Ramos (cell line): Measurements from ENCODE around the gene KRT9.

Experiments
- in situ Hi-C: fragments of 300-500 bp; cut with MboI; formaldehyde crosslinking; loops from one replicate; pipeline ENCODE4 v1.14.3; 2022; ENCODE audit warnings: low sequenced_read_pairs; ENCODE audit not compliant: unreplicated experiment

KRT9 gene

GRCh38 chr17:41532947-41533570 is 38.8 kb downstream of the KRT9 start:
- in situ Hi-C loops = no loop called here

GRCh38 chr17:41531993-41532392 is 39.9 kb downstream of the KRT9 start:
- in situ Hi-C loops = no loop called here

- in situ Hi-C loops = no loop called here
Observed at GRCh38 chr17:41530062-41531048, 41.5 kb downstream of the KRT9 start.

GRCh38 chr17:41529491-41529915 is 42.4 kb downstream of the KRT9 start:
- in situ Hi-C loops = no loop called here

- in situ Hi-C loops = no loop called here
Observed at GRCh38 chr17:41528959-41529353, 42.9 kb downstream of the KRT9 start.

- in situ Hi-C loops = no loop called here
Observed at GRCh38 chr17:41527063-41528023, 44.5 kb downstream of the KRT9 start.

GRCh38 chr17:41524261-41524660 is 47.6 kb downstream of the KRT9 start:
- in situ Hi-C loops = no loop called here

- in situ Hi-C loops = no loop called here
Observed at GRCh38 chr17:41523787-41524186, 48.1 kb downstream of the KRT9 start.

GRCh38 chr17:41523225-41523593 is 48.6 kb downstream of the KRT9 start:
- in situ Hi-C loops = no loop called here

GRCh38 chr17:41522301-41523224 is 49.3 kb downstream of the KRT9 start:
- in situ Hi-C loops = no loop called here

- in situ Hi-C loops = no loop called here
Observed at GRCh38 chr17:41521574-41522261, 50.1 kb downstream of the KRT9 start.

GRCh38 chr17:41520821-41521521 is 50.9 kb downstream of the KRT9 start:
- in situ Hi-C loops = no loop called here

- in situ Hi-C loops = no loop called here
Observed at GRCh38 chr17:41519501-41520224, 52.2 kb downstream of the KRT9 start.

- in situ Hi-C loops = no loop called here
Observed at GRCh38 chr17:41518789-41519449, 52.9 kb downstream of the KRT9 start, which contains the start of gene KRT15. Gene KRT15 (minus strand): TSS chr17:41518890. CDS start chr17:41518827, 63 bp downstream.

GRCh38 chr17:41518031-41518430 is 53.8 kb downstream of the KRT9 start:
- in situ Hi-C loops = no loop called here

- in situ Hi-C loops = no loop called here
Observed at GRCh38 chr17:41516830-41517283, 55.0 kb downstream of the KRT9 start.
